ENCODE measurements around the gene ROCK2.

The ROCK2 gene

GRCh38 chr2:11144738-11145079 lies 199.7 kb downstream of the ROCK2 start:
- Histone ChIP-seq H3K9ac (ENCODE audit: low read length) (no peak overlapping the region), H3K27me3 (ENCODE audit: control insufficient read depth, insufficient read depth, low read length) (no peaks in the 10 kb centered on the region), H3K27ac (ENCODE audit: low read depth, low read length) (no peak overlapping the region), H3K36me3 (ENCODE audit: control insufficient read depth, insufficient read depth, low read length) (no peaks in the 10 kb centered on the region), H3K4me3 (ENCODE audit: low read depth, low read length) (no peak overlapping the region), H3K9me3 (ENCODE audit: control insufficient read depth, insufficient read depth, low read depth, low read length) (0 out of 2 replicates have a peak, but pooled peaks cover 8% of the 10 kb centered on the region), H3K4me1 (ENCODE audit: control insufficient read depth, insufficient read depth, low read length) (no peaks in the 10 kb centered on the region)

DNA sequence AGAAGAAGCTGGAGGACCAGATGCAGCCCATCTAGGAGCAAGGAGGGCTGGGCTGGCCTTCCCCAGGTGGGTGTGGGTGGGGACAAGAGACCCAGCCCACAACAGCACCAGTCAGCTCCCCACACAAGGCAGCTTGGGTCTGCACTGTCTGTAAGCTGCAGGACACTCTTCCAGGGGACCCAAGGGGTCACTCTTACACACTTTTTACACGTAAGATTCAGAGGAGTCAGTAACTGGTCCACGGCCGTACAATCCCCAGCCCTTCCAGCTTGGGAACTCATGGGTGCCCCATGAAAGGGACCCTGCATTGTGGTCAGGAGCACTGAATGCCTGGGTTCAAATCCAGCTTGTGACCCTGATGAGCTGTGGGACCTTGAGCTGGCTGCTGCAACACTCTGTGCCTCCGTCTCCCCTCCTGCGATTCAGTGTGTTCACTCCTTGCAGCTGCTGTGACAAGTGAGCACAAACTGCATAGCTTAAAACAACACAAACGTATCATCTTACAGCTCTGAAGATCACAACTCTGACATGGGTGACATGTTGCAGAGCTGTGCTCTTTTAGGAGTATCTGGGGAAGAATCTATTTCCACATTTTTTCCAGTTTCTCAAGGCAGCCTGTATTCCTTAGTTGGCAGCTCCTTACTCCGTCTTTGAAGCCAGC lies 200.2 kb downstream of the ROCK2 start:
- no peaks in the 10 kb centered on the region for H3K27me3 ChIP-seq (ENCODE audit: control insufficient read depth, insufficient read depth, low read length)
- no peaks in the 10 kb centered on the region for H3K36me3 ChIP-seq (ENCODE audit: control insufficient read depth, insufficient read depth, low read length)
- no peak overlapping the region for H3K9ac ChIP-seq (ENCODE audit: low read length)
- no peak overlapping the region for H3K4me3 ChIP-seq (ENCODE audit: low read depth, low read length)
- no peaks in the 10 kb centered on the region for H3K4me1 ChIP-seq (ENCODE audit: control insufficient read depth, insufficient read depth, low read length)
- no peak overlapping the region for H3K27ac ChIP-seq (ENCODE audit: low read depth, low read length)
- H3K9me3 ChIP-seq (ENCODE audit: control insufficient read depth, insufficient read depth, low read depth, low read length), result 0 out of 2 replicates have a peak, but pooled peaks cover 8% of the 10 kb centered on the region

GRCh38 chr2:11142987-11143386 lies 201.4 kb downstream of the ROCK2 start:
- no peaks in the 10 kb centered on the region for H3K4me1 ChIP-seq (ENCODE audit: control insufficient read depth, insufficient read depth, low read length)
- H3K27ac ChIP-seq (ENCODE audit: low read depth, low read length), result no peak overlapping the region
- H3K4me3 ChIP-seq (ENCODE audit: low read depth, low read length), result no peak overlapping the region
- no peaks in the 10 kb centered on the region for H3K27me3 ChIP-seq (ENCODE audit: control insufficient read depth, insufficient read depth, low read length)
- no peaks in the 10 kb centered on the region for H3K36me3 ChIP-seq (ENCODE audit: control insufficient read depth, insufficient read depth, low read length)
- H3K9me3 ChIP-seq (ENCODE audit: control insufficient read depth, insufficient read depth, low read depth, low read length), result 0 out of 2 replicates have a peak, but pooled peaks cover 8% of the 10 kb centered on the region
- H3K9ac ChIP-seq (ENCODE audit: low read length), result no peak overlapping the region

GRCh38 chr2:11142330-11142729 lies 202.1 kb downstream of the ROCK2 start:
- Histone ChIP-seq H3K4me1 (ENCODE audit: control insufficient read depth, insufficient read depth, low read length) (no peaks in the 10 kb centered on the region), H3K27ac (ENCODE audit: low read depth, low read length) (no peak overlapping the region), H3K9ac (ENCODE audit: low read length) (no peak overlapping the region), H3K27me3 (ENCODE audit: control insufficient read depth, insufficient read depth, low read length) (no peaks in the 10 kb centered on the region), H3K9me3 (ENCODE audit: control insufficient read depth, insufficient read depth, low read depth, low read length) (0 out of 2 replicates have a peak, but pooled peaks cover 3% of the 10 kb centered on the region), H3K36me3 (ENCODE audit: control insufficient read depth, insufficient read depth, low read length) (no peaks in the 10 kb centered on the region), H3K4me3 (ENCODE audit: low read depth, low read length) (no peak overlapping the region)

GRCh38 chr2:11141319-11141718 lies 203.1 kb downstream of the ROCK2 start:
- no peak overlapping the region for H3K4me3 ChIP-seq (ENCODE audit: low read depth, low read length)
- no peak overlapping the region for H3K27ac ChIP-seq (ENCODE audit: low read depth, low read length)
- H3K9me3 ChIP-seq (ENCODE audit: control insufficient read depth, insufficient read depth, low read depth, low read length), result no peaks in the 10 kb centered on the region

GRCh38 chr2:11140492-11140891 lies 203.9 kb downstream of the ROCK2 start:
- no peak overlapping the region for H3K4me3 ChIP-seq (ENCODE audit: low read depth, low read length)
- H3K9ac ChIP-seq (ENCODE audit: low read length), result no peak overlapping the region
- no peak overlapping the region for H3K27ac ChIP-seq (ENCODE audit: low read depth, low read length)
- no peaks in the 10 kb centered on the region for H3K27me3 ChIP-seq (ENCODE audit: control insufficient read depth, insufficient read depth, low read length)
- H3K36me3 ChIP-seq (ENCODE audit: control insufficient read depth, insufficient read depth, low read length), result no peaks in the 10 kb centered on the region
- no peaks in the 10 kb centered on the region for H3K9me3 ChIP-seq (ENCODE audit: control insufficient read depth, insufficient read depth, low read depth, low read length)
- H3K4me1 ChIP-seq (ENCODE audit: control insufficient read depth, insufficient read depth, low read length), result no peaks in the 10 kb centered on the region

More at GRCh38 chr2:11141319-11141718, 203.1 kb downstream of the ROCK2 start:
- H3K27me3 ChIP-seq (ENCODE audit: control insufficient read depth, insufficient read depth, low read length), result no peaks in the 10 kb centered on the region
- no peaks in the 10 kb centered on the region for H3K36me3 ChIP-seq (ENCODE audit: control insufficient read depth, insufficient read depth, low read length)
- no peak overlapping the region for H3K9ac ChIP-seq (ENCODE audit: low read length)
- H3K4me1 ChIP-seq (ENCODE audit: control insufficient read depth, insufficient read depth, low read length), result no peaks in the 10 kb centered on the region

DNA sequence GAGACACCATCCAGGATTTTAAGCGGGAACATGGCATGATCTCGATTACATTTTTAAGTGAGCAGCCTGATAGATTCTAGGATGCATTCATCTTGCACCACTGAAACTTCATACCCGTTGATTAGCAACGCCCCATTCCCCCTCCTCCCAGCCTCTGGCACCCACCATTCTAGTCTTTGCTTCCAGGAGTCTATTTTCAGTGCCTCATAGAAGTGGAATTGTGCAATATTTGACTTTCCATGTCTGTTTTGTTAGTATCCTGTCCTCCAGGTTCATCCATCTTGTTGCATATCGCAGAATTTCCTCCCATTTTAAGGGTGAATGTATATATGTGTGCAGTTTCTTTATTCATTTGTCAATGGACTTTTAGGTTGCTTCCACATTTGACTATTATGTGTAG lies 210.1 kb downstream of the ROCK2 start:
- Histone ChIP-seq H3K27ac (ENCODE audit: low read depth, low read length) (no peak overlapping the region), H3K4me1 (ENCODE audit: control insufficient read depth, insufficient read depth, low read length) (peaks cover 21% of the 10 kb centered on the region), H3K36me3 (ENCODE audit: control insufficient read depth, insufficient read depth, low read length) (no peaks in the 10 kb centered on the region), H3K9ac (ENCODE audit: low read length) (no peak overlapping the region), H3K27me3 (ENCODE audit: control insufficient read depth, insufficient read depth, low read length) (peaks cover 10% of the 10 kb centered on the region; the same call in 1 of the 2 replicates), H3K9me3 (ENCODE audit: control insufficient read depth, insufficient read depth, low read depth, low read length) (no peaks in the 10 kb centered on the region), H3K4me3 (ENCODE audit: low read depth, low read length) (no peak overlapping the region)

GRCh38 chr2:11133936-11134320 lies 210.5 kb downstream of the ROCK2 start:
- Histone ChIP-seq H3K9me3 (ENCODE audit: control insufficient read depth, insufficient read depth, low read depth, low read length) (no peaks in the 10 kb centered on the region), H3K27me3 (ENCODE audit: control insufficient read depth, insufficient read depth, low read length) (peaks cover 10% of the 10 kb centered on the region; the same call in 1 of the 2 replicates), H3K4me3 (ENCODE audit: low read depth, low read length) (peak overlapping the region; percentile 58), H3K27ac (ENCODE audit: low read depth, low read length) (no peak overlapping the region), H3K9ac (ENCODE audit: low read length) (peak overlapping the region; percentile 11), H3K36me3 (ENCODE audit: control insufficient read depth, insufficient read depth, low read length) (no peaks in the 10 kb centered on the region), H3K4me1 (ENCODE audit: control insufficient read depth, insufficient read depth, low read length) (peaks cover 21% of the 10 kb centered on the region)

DNA sequence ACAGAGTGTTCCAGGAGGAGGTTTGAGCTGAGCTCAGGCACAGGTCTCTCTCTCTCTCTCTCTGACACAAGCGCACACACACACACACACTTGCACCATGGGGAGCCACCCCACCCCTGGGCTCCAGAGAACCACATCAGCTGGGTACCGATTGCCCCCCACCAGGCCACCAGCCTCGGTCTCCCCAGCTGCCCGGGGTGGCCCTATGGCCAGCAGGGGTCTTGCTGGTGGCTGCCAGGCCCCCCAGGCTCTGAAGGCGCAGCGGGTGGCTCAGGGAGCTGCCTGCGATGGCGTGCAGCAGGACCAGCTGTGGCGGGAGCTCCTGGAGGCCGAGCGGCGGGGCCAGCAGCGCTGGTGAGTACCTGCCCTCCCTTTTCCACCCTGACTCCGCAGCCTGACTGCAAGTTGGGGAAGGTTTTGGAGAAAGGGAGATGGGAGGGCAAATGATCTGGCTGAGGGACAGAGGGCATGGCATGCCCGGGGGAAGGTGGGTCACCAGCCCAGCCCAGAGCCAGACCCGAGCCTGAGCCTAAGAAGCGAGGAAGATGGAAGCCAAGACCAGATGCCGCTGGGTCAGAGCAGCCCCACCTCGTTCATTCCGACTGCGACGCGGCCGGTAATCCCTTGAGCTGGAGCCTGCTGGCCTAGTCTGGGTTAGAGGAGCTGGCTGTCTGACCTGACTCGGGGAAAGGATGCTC lies 211.0 kb downstream of the ROCK2 start:
- H3K9me3 ChIP-seq (ENCODE audit: control insufficient read depth, insufficient read depth, low read depth, low read length), result no peaks in the 10 kb centered on the region
- no peak overlapping the region for H3K27ac ChIP-seq (ENCODE audit: low read depth, low read length)
- no peaks in the 10 kb centered on the region for H3K36me3 ChIP-seq (ENCODE audit: control insufficient read depth, insufficient read depth, low read length)
- peaks cover 21% of the 10 kb centered on the region for H3K4me1 ChIP-seq (ENCODE audit: control insufficient read depth, insufficient read depth, low read length)
- H3K4me3 ChIP-seq (ENCODE audit: low read depth, low read length), result peak overlapping the region; percentile 58
- peaks cover 10% of the 10 kb centered on the region; the same call in 1 of the 2 replicates for H3K27me3 ChIP-seq (ENCODE audit: control insufficient read depth, insufficient read depth, low read length)
- H3K9ac ChIP-seq (ENCODE audit: low read length), result peak overlapping the region; percentile 11

GRCh38 chr2:11132036-11132671 lies 212.3 kb downstream of the ROCK2 start:
- no peak overlapping the region for H3K4me3 ChIP-seq (ENCODE audit: low read depth, low read length)
- H3K27ac ChIP-seq (ENCODE audit: low read depth, low read length), result no peak overlapping the region
- H3K4me1 ChIP-seq (ENCODE audit: control insufficient read depth, insufficient read depth, low read length), result peaks cover 21% of the 10 kb centered on the region
- no peaks in the 10 kb centered on the region for H3K36me3 ChIP-seq (ENCODE audit: control insufficient read depth, insufficient read depth, low read length)
- no peak overlapping the region for H3K9ac ChIP-seq (ENCODE audit: low read length)
- peaks cover 10% of the 10 kb centered on the region; the same call in 1 of the 2 replicates for H3K27me3 ChIP-seq (ENCODE audit: control insufficient read depth, insufficient read depth, low read length)
- H3K9me3 ChIP-seq (ENCODE audit: control insufficient read depth, insufficient read depth, low read depth, low read length), result no peaks in the 10 kb centered on the region
